GM18858 (cell line): Measurements from ENCODE around the gene ATP9B.
"Not testable (repeated sequence)": the region's sequence is repeated elsewhere in the genome, so short reads cannot be mapped to it uniquely, and the experiment has no call there.

ENCODE experiments used
- ATAC-seq: cut with Tn5 transposase; IDR thresholded peaks from one replicate; pipeline ENCODE4 v1.9.1; 2021; ENCODE audit not compliant: unreplicated experiment

The ATP9B gene

DNA sequence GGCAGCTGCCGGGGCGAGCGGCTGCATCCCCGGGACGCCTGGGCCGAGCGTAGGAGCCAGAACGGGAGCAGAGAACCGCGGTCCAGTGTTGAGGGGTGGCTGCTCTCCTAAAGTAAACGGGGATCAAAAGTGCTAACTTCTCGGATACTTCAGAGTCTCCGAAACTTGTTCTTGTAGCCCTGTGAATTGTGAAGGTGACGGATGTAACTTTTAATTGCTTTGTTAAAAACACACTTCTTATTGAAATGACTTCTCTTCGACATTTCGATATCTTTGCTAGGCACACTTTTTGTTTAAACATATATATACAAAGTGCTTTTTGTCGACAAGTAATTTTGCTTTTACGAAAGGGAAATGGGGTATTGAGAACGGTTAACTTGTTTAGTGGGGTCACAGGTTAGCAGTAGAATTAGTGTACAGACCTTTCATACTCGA lies 540 bp downstream of the ATP9B start:
- no peak for ATAC-seq

GRCh38 chr18:79070486-79070885 lies 1.3 kb downstream of the ATP9B start:
- no peak for ATAC-seq

GRCh38 chr18:79071037-79071436 lies 1.8 kb downstream of the ATP9B start:
- no peak for ATAC-seq

- no peak for ATAC-seq
Observed at GRCh38 chr18:79071503-79072210, 2.5 kb downstream of the ATP9B start.

GRCh38 chr18:79072655-79073054 lies 3.5 kb downstream of the ATP9B start:
- ATAC-seq, result not testable (repeated sequence)

DNA sequence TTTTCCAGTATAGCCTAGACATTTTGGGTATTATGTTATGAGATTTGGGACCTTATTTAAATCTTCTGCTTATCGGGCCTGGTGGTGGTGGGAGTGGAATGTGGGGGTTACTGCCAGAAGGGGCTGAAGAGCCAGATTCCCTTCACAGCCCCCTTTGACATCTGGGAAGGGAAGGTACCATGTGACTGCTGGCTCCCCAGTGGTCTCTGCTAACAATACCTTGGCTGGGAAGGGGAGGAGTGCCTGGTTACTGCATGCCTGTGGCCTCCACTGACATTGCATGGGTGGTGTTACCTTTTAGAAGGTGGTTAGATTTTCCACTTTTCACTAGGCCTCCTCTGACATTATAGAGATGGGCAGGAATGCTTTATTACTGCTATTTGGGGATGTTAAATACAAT lies 8.0 kb downstream of the ATP9B start:
- ATAC-seq, result no peak

DNA sequence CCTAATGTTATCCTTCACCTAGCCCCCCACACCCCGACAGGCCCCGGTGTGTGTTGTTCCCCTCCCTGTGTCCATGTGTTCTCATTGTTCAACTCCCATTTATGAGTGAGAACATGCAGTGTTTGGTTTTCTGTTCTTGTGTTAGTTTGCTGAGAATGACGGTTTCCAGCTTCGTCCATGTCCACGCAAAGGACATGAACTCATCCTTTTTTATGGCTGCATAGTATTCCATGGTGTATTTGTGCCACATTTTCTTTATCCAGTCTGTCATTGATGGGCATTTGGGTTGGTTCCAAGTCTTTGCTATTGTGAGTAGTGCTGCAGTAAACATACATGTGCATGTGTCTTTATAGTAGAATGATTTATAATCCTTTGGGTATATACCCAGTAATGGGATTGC lies 9.6 kb downstream of the ATP9B start:
- not testable (repeated sequence) for ATAC-seq

- ATAC-seq, result no peak
Observed at GRCh38 chr18:79092874-79093273, 23.7 kb downstream of the ATP9B start.

- ATAC-seq, result no peak
Observed at GRCh38 chr18:79093986-79094385, 24.8 kb downstream of the ATP9B start.

DNA sequence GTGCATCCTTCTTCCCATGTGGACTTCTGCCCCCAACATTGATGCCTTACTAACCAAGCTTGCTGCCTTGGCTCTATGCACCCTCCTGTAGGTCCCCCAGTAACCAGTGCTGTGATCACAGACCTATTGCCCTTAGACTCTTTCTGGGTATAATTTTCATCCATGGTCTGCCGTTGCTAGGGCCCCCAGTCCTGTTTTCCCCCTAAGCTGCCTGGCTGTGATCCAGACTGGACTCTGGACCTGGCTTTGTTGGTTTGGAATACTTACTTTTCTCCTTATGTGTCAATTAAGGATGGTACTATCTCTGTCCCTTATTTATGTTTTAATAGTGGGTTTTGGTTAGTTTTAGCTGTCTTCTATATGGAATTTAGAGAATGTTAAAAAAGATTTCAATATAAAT lies 26.0 kb downstream of the ATP9B start:
- ATAC-seq, result no peak

GRCh38 chr18:79100944-79101343 lies 31.8 kb downstream of the ATP9B start:
- ATAC-seq, result no peak

DNA sequence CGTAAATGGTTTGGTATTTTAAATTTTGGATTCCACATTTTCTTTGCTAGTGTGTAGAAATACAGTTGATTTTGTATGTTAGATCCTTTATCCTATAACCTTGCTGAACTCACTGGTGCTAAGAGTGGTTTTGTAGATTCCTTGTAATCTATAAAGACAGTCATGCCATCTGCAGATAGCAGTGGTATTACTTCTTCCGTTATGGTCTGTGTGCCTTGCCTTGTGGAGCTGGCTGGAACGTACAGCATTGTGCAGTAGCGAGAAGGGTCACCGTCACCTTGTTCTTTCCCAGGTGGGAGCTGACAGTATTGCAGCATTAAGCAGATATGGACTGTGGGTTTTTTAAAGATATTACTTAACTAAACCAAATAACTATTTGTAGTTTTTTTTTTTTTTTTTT lies 33.7 kb downstream of the ATP9B start:
- no peak for ATAC-seq

DNA sequence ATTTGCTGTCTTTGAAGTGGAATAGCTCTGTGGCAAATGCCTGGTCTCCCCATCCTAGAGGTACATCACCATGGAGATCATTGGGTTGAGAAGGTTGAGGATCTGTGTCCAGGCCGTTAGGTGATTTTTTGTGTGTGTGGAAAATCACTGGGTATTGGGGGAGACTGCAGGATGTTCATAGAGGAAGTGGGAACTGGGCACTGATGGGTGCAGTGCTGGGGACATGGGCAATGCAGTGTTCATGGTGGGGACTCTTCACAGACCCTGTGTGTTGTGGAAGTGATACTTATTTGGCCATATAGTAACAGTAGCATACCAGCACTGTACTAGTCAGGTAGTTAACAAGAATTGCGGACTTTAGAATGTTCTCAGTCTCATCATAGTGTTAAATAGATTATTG lies 34.9 kb downstream of the ATP9B start:
- no peak for ATAC-seq

DNA sequence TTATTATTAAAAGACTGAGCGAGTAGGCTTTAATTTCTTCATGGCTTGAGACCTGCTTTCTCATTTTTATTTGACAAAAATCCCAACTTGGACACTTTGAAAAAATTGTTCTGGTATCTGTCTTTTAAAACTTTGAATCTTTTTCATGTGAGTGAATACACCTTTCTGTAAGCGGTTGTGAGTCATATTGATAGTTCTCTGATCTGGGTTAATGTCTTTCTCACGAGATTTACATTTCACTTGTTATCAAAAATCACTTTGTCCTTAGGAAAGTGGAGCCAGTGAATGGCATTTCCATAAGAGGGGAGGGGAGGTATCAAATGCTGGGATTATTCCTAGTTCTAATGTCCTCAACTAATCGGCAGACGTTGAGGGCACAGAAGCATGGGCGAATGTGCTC lies 36.3 kb downstream of the ATP9B start:
- no peak for ATAC-seq

DNA sequence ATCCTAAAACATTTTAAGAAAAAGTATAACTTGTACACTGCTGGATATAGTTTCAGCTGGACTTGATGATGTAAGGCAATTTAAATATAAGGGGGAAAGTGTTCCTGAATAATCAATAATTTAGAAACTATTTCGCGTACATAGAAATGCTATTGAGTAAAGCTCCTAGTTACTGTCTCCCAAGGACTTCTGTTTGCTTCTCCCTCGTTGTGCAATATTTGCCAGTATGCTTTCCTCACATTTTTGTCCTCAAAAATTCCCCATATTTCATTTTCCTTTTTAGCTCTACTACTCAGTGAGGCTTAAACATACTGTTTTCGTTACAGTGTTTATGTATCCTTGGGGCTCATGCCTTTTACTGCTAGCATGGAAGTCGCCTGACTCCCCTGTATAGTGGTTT lies 36.9 kb downstream of the ATP9B start:
- no peak for ATAC-seq

DNA sequence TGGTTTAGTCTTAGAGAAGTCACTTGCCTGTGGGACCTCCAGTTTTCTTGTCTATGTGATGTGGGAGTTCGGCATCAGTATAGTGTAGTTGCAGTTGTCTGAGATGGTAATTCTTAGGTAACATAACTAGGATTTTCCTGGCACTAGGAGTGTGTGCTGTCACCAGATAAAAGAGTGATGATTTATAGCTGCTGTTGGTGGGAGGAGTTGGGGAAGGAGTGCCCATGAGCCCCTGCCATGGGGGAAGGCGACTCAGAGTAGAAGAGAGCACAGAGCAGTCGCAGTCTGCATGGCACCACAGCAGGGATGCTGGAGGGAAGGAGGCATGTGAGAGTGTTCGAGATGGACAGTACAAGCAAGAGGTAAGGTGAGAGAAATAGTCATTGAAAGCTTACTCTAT lies 38.7 kb downstream of the ATP9B start:
- no peak for ATAC-seq

DNA sequence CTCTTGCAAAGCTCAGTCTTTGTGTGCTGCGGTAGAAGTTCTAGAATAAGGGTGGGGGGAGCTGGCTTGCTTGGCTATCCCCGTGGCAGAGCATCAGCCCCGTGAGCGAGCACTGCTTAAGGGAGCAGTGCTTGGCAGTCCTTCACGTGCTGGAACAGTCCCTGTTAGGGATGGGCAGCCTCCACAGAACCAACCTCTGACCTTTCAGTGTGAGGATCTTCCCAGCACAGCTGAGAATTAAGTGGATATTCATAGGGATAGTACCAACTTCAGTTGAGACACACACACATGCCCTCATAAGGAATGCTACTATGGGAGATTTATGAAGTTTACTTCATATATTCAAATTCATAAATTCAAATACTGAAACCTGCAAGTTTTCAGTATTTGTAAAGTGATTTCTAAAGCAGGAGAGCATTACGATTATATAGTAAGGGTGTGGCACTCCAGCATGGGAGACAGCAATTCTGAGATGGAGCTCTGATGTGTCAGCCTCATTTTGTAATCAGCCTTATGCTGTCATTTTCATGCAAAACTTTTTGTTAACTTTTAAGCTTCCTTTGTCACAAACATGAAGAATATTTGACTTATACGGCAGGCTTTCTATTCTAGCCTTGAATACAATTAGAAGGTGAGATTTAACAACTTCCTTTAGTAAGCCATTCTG lies 39.5 kb downstream of the ATP9B start:
- ATAC-seq, result no peak

- no peak for ATAC-seq
Observed at GRCh38 chr18:79111483-79111882, 42.3 kb downstream of the ATP9B start.

DNA sequence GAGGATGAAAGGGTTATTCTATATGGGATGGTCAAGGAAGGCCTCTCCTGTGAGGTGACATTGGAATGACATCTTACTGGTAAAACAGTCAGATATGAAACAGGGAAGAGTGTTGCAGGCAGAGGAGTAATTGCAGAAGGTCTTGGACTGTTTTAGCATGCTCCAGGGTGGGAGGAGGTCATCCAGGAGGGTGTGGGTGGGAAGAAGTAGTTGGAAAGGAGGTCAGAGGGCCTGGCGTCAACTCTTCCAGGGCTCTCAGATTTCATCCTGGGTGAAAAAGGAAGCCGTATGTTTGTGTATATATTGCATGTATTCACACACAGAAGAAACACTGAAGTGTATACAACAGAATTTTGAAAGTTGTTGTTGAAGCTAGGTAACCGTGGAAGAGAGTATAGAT lies 48.2 kb downstream of the ATP9B start:
- no peak for ATAC-seq

DNA sequence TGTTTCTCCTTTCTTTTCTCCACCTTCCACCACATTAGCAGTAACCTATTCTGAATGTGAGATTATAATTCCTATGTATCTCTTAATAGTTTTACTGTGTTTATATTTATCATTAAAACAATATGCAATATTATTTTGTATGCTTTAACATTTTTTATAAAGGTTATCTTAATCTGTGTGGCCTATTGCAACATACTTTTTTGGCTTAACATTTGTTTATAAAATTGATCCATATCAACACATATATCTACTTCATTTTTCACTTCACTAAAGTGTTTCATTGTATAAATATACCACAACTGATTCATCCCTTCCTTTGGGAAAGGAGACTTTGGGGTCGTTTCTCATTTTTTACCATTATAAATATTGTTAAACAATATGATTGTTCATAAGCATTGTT lies 48.6 kb downstream of the ATP9B start:
- ATAC-seq, result no peak

GRCh38 chr18:79118797-79119196 lies 49.6 kb downstream of the ATP9B start:
- no peak for ATAC-seq

DNA sequence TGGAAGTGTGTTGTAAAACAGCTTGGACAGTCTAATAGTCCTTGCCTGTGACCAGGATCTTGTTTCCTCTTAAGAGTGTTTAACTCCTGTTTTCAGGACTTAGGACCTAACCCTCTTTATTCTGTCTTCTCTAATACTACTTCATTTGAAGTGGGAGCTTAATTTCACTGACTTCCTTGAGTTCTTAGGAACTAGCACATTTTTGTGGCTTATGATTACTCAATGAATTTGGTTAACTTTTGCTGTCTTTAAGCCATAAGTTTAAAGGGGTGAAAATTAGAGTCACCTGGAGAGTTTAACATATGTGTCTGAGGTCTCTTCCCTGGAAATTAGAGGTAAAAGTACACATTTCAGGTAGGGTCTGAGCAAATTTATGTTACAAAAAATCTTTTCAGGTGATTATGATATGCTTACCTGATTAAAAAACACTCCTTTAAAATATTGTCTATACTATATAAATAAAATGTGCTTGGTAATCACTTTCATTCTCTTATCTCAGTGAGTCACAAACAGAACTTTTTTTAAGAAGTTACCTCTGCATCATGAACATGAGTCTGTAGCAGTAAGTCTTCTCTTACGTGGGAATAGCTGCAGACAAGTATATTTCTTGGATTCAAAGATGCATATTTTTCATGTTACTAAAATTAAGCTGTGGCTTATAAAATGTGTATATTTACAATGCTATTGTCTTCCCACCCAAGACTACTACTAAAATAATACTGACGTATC lies 52.7 kb downstream of the ATP9B start:
- no peak for ATAC-seq
